Measurements from ENCODE around the gene WBP1. TPM values are rescaled to one million over a fixed set of nuclear protein-coding genes. Genes with fewer than 3 reads are reported as not detected.
A peak's percentile ranks its signal among the peaks of the same experiment; 100 is the strongest.
"Not testable (repeated sequence)": the region's sequence is repeated elsewhere in the genome, so short reads cannot be mapped to it uniquely, and the experiment has no call there.

WBP1 gene
- total RNA-seq, 1 donor from 2014 or later, result 31.1 TPM

DNA sequence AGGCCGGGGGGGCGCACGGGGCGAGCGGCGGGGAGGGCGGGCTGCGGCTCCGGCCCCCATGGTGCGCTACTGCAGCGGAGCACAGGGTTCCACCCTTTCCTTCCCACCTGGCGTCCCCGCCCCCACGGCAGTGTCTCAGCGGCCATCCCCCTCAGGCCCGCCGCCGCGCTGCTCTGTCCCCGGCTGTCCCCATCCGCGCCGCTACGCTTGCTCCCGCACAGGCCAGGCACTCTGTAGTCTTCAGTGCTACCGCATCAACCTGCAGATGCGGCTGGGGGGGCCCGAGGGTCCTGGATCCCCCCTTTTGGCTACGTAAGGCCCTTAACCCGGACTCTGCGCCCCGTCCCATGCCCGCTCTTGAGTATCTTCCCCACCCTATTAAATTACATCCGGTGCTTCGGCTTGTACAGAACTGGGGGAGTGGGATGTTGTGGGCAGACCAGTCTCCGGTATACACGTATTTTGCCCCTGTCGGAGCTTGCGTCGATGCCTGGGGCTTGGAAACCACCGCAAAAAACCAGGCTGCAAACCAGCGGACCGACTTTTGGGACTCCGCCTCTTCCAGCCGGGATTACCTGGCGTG is 598 bp upstream of the WBP1 start:
- FAIRE-seq, result no peak
- H3K27me3 ChIP-seq (ENCODE audit: control insufficient read depth, insufficient read depth, low read length), result no peaks in the 10 kb centered on the region
- TF ChIP-seq, protein P1, sequence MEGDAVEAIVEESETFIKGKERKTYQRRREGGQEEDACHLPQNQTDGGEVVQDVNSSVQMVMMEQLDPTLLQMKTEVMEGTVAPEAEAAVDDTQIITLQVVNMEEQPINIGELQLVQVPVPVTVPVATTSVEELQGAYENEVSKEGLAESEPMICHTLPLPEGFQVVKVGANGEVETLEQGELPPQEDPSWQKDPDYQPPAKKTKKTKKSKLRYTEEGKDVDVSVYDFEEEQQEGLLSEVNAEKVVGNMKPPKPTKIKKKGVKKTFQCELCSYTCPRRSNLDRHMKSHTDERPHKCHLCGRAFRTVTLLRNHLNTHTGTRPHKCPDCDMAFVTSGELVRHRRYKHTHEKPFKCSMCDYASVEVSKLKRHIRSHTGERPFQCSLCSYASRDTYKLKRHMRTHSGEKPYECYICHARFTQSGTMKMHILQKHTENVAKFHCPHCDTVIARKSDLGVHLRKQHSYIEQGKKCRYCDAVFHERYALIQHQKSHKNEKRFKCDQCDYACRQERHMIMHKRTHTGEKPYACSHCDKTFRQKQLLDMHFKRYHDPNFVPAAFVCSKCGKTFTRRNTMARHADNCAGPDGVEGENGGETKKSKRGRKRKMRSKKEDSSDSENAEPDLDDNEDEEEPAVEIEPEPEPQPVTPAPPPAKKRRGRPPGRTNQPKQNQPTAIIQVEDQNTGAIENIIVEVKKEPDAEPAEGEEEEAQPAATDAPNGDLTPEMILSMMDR (IDR thresholded peaks at IDR 0.05; ENCODE audit: insufficient read depth, low read length, severe bottlenecking), result no peak
- peaks cover 7% of the 10 kb centered on the region for H3K36me3 ChIP-seq (ENCODE audit: control insufficient read depth, insufficient read depth, low read length)
- peak; percentile 32 for DNase-seq (ENCODE audit: low read depth)
- H3K4me3 ChIP-seq (ENCODE audit: low read depth, low read length), result peak overlapping the region; percentile 65

- Histone ChIP-seq H3K27me3 (ENCODE audit: control insufficient read depth, insufficient read depth, low read length) (no peaks in the 10 kb centered on the region), H3K36me3 (ENCODE audit: control insufficient read depth, insufficient read depth, low read length) (peaks cover 10% of the 10 kb centered on the region), H3K4me3 (ENCODE audit: low read depth, low read length) (peak overlapping the region; percentile 83)
- TF ChIP-seq, protein P1 (IDR thresholded peaks at IDR 0.05; ENCODE audit: insufficient read depth, low read length, severe bottlenecking), result no peak
- DNase-seq (ENCODE audit: low read depth), result no peak
- FAIRE-seq, result no peak
These were observed 713 bp downstream of the WBP1 start for GRCh38 chr2:74458938-74459363.

- not testable (repeated sequence) for FAIRE-seq; H3K36me3 ChIP-seq (ENCODE audit: control insufficient read depth, insufficient read depth, low read length); DNase-seq (ENCODE audit: low read depth); H3K27me3 ChIP-seq (ENCODE audit: control insufficient read depth, insufficient read depth, low read length)
- peak overlapping the region; percentile 83 for H3K4me3 ChIP-seq (ENCODE audit: low read depth, low read length)
These were observed 1.4 kb downstream of the WBP1 start for GRCh38 chr2:74459503-74460118.

DNA sequence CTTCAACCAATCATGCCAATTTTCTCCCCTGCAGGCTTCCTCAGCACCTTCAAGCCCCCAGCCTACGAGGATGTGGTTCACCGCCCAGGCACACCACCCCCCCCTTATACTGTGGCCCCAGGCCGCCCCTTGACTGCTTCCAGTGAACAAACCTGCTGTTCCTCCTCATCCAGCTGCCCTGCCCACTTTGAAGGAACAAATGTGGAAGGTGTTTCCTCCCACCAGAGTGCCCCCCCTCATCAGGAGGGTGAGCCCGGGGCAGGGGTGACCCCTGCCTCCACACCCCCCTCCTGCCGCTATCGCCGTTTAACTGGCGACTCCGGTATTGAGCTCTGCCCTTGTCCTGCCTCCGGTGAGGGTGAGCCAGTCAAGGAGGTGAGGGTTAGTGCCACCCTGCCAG is 1.9 kb downstream of the WBP1 start:
- H3K4me3 ChIP-seq (ENCODE audit: low read depth, low read length); FAIRE-seq; DNase-seq (ENCODE audit: low read depth); H3K36me3 ChIP-seq (ENCODE audit: control insufficient read depth, insufficient read depth, low read length); H3K27me3 ChIP-seq (ENCODE audit: control insufficient read depth, insufficient read depth, low read length): not testable (repeated sequence)

DNA sequence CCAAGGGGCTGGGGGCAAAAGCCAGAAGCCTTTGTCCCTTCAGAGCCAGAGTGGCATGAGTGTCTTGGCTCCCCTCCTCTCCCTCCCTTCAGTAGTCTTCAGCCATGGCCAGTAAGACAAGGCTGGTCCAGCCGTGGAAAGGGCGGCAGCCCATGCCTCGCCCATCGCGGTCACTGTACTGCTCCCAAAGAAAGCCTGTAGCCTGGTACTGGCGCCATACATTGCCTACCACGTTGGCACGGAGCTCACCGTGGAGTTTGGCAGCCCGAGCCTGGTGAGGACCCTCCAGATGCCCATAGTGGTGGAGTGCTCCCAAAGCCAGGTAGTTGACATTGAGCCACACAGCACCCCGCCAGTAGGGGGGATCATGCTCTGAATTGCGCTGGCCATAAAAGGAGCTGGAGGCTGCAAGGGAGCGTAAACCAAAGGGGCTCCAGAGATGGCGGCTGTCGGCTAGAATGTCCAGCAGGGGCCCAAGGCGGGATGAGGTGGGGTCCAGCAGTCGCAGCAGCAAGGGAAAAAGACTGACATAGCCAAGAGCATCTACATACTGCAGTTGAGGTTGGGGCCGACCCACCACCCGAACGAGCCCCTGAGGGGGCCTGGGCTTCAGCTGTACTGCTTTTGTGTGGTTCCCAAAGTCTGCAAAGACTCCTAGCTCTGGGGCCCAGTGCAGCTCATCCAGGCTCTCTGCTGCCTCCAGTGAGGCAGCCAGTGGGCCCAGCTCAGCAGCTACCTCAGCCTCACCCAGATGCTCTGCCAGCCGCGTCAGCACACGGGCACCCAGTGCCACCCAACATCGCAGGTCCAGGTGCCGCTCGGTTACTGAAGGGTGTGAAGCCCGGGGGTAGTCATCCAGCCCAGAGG is 3.2 kb downstream of the WBP1 start:
- H3K27me3 ChIP-seq (ENCODE audit: control insufficient read depth, insufficient read depth, low read length), result no peaks in the 10 kb centered on the region
- TF ChIP-seq, protein P1 (IDR thresholded peaks at IDR 0.05; ENCODE audit: insufficient read depth, low read length, severe bottlenecking), result peak; percentile 22
- H3K4me3 ChIP-seq (ENCODE audit: low read depth, low read length), result no peak overlapping the region
- peaks cover 10% of the 10 kb centered on the region for H3K36me3 ChIP-seq (ENCODE audit: control insufficient read depth, insufficient read depth, low read length)
- DNase-seq (ENCODE audit: low read depth), result no peak
- FAIRE-seq, result no peak

DNA sequence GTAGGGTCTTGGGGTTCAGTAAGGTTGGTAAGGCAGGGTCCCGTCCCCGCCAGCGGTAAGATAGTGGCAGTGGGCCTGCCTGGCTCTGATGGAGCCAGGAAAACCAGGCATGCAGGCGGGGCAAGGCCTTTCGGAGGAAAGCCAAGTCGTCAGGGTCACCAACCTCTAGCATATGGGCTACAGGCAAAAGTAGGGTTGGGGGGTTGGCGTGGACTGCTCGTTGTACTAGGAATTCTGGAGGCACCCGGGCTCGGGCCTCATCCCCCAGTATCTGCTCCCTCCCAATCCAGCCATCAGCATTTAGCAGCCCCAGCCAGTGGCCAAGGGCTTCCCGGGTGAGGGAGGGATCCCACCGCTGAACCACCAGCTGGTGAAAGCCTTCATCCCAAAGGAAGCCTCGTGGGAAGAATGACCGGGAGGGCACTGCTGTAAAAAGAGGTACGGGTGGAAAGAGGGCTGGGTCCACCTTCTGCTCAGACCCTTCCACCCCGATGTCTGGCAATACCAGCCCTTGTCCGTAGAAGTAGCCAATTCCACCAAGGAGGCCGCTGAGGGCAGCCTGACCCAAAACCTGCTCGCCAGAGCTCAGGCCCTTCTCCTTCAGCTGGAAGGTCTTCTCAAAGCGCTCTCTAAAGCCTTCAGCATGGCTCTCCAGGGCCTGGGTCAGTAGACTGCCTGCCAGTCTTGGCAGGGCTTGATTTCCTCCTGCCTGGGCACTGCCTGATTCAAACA is 4.0 kb downstream of the WBP1 start:
- TF ChIP-seq, protein P1 (IDR thresholded peaks at IDR 0.05; ENCODE audit: insufficient read depth, low read length, severe bottlenecking), result no peak
- Histone ChIP-seq H3K36me3 (ENCODE audit: control insufficient read depth, insufficient read depth, low read length) (peaks cover 10% of the 10 kb centered on the region), H3K27me3 (ENCODE audit: control insufficient read depth, insufficient read depth, low read length) (no peaks in the 10 kb centered on the region), H3K4me3 (ENCODE audit: low read depth, low read length) (no peak overlapping the region)
- DNase-seq (ENCODE audit: low read depth) (no peak), FAIRE-seq (no peak)
